CD4-positive, alpha-beta T cell treated with Interleukin-15 for 1 hour (primary cell): Measurements from ENCODE around the gene C19orf85.
A peak's percentile ranks its signal among the peaks of the same experiment; 100 is the strongest.

Experiments used
- DNase-seq: peaks from one replicate; pipeline ENCODE4 v3.0.0-alpha.2; 2020

The C19orf85 gene

DNA sequence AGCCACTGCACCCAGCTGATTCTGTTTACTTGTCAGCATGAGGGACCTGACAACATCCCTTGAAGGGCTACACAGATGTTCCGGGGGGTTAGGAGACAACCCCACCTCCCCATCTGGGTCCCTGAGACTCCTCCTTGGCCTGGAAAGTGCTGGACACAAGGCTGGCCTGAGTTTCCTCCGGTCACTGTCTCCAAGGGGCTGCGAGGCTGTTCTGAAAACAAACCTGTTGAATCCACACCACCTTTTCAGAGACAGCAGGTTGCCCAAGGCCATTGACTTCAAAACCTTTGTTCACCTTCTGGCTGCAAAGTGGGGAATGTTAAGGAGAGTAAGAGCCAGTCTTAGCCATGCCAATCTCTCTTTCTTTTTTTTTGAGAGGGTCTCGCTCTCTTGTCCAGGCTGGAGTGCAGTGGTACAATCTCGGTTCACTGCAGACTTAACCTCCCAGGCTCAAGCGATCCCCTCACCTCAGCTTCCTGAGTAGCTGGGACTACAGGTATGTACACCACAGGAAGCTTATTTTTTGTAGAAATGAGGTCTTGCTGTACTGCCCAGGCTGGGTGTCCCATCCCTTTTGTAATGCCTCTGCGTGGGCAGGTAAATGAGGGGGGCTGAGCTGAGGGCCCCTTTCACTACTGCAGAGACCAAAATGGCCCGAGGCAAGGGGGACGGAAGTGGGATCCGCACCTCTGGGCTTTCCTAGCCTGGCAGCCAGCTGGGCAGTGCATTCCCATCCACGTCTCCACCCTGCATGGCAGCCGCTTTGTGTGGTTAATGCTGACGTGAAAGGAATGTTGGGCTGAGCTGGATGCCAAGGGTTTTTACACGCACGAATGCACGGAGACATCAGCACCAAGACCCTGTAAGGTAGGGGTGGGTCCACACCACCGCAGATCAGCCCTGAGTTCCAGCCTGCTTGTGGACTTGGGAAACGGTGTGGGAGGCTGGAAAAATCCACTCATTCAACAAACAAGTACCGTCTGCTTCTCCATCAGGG lies 10.0 kb upstream of the C19orf85 start:
- DNase-seq: no peak

DNA sequence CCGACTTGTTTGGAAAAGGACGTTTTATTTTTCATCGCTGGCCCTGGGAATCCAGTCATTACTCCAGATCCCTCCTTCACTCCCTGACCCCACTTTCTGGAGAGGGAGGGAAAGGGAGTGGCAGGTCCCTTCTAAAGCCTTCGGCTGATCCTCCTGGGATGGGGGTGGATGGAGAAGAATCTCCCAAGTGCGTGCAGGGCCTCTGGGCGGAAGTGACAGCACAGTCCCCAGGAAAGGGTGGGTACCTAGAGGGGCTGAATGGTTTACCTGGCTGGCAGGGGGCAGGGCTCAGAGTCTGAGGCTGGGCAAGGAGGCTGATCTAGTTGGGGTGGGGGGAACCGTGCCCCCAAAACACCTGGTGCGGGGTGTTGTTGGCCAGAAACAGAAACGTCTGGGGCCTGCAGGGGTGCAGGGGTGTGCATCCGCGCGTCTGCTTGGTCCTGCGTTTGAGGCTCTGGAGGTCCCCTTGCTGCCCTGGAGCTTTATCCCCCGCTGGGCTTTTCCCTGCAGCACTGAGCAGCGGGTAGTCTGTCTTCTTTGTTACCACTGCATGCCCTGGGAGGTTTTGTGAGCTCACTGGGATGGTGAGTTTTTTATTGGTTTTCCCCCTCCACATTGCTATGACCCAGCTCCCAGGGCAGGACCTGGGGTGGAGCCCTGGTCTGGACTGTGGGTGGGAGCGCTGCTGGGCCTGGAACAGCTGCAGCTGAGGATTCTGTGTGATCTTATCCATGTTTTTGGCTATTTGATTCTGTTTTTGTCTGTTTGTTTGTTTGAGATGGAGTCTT lies 8.9 kb upstream of the C19orf85 start:
- no peak for DNase-seq

DNA sequence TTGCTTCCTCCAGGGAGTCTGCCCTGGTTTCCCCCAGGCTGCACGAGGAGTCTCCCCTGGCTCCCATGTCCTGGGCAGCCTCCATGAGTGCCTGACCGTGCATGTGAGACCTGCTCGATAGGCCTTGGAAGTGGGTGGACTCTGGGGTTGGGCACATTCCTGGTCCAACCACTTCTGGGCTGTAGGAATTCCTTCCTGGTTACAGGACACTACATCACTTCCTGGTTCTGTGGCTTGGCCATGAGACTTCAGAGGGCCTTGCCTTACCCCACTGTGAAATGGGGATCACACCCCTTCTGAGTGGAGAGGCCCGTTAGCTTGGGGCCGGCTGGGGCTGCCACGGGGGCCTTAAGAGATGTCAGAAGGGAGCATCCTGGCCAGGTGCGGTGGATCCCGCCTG lies 7.9 kb upstream of the C19orf85 start:
- DNase-seq: no peak

- no peak for DNase-seq
These were observed 6.7 kb upstream of the C19orf85 start for GRCh38 chr19:55471266-55471665.

GRCh38 chr19:55468054-55468393 lies 3.5 kb upstream of the C19orf85 start:
- no peak for DNase-seq

DNA sequence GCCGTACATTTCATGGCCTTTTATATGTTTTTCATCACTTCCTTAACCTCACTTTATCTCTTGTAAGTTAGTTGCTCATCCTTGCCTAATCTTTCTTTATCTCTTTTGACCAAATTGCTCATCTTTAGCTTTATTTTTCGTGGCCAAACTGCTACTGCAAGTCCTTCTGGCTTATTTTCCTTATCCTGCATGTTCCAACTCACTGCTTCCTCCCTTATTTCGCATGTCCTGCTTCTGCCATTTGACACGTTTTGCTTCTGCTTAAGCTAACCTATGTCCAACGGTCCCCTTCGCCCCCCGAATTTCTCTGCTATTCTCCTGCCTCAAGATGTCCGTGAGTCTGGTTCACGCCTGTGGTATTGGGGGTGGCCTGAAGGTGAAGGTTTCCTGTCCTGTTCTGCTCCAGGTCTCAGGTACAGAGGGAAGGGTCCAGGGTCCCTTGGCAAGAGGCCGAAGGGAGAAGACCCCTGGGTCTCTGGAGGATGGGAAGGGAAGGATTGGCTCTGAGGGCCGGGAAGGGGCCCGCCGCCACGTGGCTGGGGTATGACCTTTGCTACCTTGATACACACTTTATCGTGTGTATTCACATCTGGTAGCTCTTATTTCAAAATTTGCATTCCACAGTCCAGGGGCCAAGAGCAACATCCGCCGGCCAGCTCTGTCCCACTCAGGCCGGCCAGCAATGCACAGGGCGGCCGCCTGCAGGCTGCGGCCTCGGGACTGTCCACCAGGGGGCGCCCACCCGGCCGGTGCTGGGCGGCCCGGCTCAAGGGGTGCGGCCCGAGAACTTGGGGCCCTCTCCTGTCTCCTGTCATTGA lies 2.9 kb upstream of the C19orf85 start:
- peak; percentile 61 for DNase-seq

DNA sequence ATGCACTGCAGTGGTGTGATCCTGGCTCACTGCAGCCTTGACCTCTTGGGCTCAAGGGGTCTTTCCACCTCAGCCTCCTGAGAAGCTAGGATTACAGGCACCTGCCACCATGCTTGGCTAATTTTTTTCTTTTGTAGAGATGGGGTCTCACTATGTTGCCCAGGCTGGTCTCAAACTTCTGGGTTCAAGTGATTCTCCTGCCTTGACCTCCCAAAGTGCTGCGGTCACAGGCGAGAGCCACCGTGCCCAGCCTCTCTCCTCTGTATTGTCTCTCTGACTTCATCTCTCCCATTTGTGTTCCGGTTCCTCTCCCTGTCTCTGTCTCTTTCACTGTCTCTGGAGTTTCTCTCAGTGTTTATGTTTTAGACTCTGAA lies 1.7 kb upstream of the C19orf85 start:
- no peak for DNase-seq

GRCh38 chr19:55465460-55466240 lies 1.1 kb upstream of the C19orf85 start:
- no peak for DNase-seq

DNA sequence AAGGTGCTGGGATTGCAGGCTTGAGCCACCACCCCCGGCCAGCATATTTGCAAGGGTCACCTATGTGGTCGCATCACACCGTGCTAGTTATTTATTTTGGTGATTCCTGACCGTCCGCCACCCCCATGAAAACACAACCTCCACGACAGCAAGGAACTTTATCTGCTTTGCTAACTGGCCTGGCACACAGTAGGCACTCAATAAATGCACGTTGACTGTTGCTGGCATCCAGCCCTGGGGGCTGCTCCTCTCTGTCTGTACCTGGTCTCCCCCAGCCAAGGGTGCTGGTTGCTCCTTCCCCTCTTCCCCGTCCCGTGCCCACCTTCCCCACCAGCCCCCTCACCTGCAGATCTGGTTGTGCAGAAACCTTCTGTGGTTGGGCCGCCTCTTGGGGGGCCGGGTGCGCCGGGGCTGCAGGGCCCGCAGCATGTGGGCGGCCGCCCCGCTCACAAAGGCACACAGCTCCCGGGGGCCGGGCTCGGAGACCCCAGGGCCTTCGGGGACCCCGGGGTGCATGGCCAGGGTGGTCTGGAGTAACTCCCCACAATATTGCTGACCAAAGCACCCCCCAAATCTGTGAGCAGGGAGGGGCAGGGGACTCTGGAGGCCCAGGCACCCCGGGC lies 401 bp downstream of the C19orf85 start:
- no peak for DNase-seq

GRCh38 chr19:55463583-55464031 lies 944 bp downstream of the C19orf85 start:
- no peak for DNase-seq

- DNase-seq: no peak
These were observed 1.8 kb downstream of the C19orf85 start for GRCh38 chr19:55462722-55463121.

- DNase-seq: no peak
These were observed 2.5 kb downstream of the C19orf85 start for GRCh38 chr19:55461974-55462626.

DNA sequence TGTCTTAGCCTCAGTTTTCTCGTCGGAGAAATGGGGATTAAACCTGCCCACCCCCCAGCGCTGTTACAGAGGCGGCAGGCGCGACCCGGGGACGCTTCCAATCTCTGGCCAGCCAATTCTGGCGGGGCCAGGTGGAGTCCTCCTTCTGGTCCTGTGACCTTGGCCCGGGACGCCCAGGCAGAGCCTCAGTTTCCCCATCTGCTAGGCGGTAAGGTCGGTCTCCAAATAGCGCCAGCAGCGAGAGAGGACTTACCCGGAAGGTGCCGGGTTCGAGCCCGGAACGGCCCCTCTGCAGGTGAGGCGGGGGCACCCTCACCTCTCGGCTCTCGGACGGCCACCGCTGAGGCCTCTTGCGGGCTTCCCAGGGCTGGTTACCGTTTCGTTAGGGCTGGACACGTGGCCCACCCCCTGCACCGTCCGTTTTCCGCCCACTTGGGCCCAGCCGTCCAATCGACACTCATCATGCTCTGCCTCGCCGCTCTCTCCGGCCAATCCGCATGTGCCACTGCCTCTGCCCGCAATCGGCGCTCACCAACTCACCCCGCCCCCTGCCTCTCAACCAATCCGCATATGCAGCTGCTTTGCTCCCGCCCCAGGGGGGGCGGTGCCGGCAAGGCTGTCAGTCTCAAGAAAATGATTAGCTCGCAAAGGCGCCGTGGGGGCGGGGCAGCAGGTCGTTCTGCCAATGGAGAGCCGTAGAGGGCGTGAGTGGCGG lies 3.1 kb downstream of the C19orf85 start, which contains the start of gene ISOC2:
ISOC2 (minus strand) TSS at position 384 of the 715 bp plus-strand sequence. CDS start 5,156 bp downstream, outside the sequence.
- DNase-seq: peak; percentile 100

DNA sequence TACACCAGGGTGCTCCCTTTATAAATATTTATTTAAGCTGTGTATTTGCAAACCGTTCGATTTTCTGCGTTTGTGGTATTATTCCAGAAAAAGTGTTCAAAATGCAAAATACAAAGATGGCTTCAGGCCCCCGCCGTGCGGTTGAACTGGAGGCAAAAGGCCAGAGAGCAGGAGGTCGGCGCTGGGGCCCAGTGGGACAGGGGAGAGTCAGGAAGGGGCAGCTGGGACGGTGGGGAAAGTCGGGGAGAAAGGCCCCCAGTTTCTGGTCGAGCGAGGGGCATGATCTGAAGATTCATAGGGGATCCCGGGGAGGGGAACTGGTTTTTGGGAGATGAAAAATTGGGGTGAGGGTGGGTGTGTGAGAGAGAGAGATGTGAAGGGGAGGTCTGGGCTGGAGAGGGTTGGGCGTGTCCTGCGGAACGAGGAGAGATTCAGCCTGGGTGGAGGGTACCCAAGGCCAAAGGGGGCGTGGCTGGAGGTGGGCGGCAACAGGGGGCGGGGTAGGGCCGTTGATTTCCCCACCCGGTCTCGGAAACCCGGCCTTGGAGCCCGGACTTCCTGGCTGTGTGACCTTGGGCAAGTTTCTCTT lies 3.8 kb downstream of the C19orf85 start:
- DNase-seq: no peak

GRCh38 chr19:55459950-55460657 lies 4.4 kb downstream of the C19orf85 start:
- no peak for DNase-seq

GRCh38 chr19:55459551-55459949 lies 5.0 kb downstream of the C19orf85 start:
- DNase-seq: no peak

DNA sequence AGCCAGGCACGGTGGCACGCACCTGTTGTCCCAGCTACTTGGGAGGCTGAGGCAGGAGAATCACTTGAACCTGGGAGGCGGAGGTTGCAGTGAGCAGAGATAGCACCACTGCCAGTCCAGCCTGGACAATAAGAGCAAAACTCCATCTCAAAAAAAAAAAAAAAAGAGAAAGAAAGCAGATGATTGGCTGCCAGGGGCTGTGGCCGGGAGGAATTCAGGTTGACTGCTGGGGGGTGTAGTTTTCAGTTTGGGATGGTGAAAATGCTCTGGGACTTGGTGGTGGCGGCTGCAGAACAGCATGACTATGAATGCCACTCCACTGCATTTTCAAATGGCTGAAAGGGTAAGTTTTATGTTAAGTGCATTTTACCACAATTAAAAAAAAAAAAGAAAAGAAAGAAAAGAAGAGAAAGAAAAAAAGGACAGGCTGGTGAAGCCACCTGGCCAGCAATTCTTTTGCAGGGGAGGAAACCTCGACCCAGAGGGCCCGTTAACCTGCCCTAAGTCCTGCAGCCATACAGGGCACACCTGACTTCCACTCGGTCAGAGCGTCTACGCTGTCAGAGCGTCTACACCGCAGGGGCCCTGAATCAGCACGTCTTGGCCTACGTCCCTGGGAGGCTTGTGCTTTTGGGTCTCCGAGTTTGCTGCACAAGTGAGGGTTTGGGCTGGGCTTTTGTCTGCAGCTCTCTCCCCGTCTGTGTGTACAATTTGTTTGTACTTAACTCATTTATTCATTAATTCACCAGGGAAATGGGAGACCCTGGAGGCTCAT lies 6.7 kb downstream of the C19orf85 start:
- DNase-seq: no peak

DNA sequence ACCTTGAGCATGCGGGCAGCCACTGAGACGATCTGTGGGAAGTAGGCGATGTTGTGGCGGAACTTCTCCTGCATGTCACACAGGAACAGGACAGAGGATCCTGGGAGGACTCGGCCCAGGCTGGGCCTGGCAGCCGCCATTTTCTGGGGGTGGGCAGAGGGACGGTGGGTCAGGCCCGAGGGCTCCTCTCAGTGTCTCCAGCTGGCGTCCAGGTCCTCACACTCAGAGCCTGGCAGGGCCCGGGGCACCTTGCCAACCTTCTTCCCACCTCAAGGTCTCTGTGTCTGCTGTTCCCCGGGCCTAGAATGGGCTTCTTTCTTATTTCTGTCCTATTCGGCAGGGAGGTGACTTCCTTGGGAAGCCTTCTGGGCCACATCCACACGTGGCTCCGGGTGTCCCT lies 8.2 kb downstream of the C19orf85 start:
- DNase-seq: no peak
